Measurements from ENCODE around the gene ZER1. TPM values are rescaled to one million over a fixed set of nuclear protein-coding genes. Genes with fewer than 3 reads are reported as not detected.

ZER1 gene
- total and polyA plus RNA-seq, 2 of the 8 experiments (the other 6 are each of a cell fraction or from before 2014, with no cell fraction given): 20.5 to 26.6 TPM

- TF ChIP-seq EGR1 (IDR thresholded peaks at IDR 0.05; ENCODE audit: borderline replicate concordance, low read depth, low read length): no peak
- TF ChIP-seq CREB1 (IDR thresholded peaks at IDR 0.05): no peak
- no peak for TF ChIP-seq CEBPB (IDR thresholded peaks at IDR 0.05; ENCODE audit: low read depth, low read length)
These were observed 10.9 kb upstream of the ZER1 start (continued) for GRCh38 chr9:128782669-128783068.
